NOMO-1 treated with DMSO at 0.1 percent for 48 hours (cell line): ENCODE data around the gene HS6ST1.

ENCODE experiments used
- DNase-seq: peaks from one replicate; lab custom pipeline; 2025; ENCODE audit not compliant: unreplicated experiment; lab: John Stamatoyannopoulos, UW

Gene HS6ST1

GRCh38 chr2:128284037-128284441, 34.6 kb downstream of the HS6ST1 start:
- DNase-seq: no peak

- no peak for DNase-seq
Observed at GRCh38 chr2:128282976-128283810, 35.5 kb downstream of the HS6ST1 start.

- no peak for DNase-seq
Observed at GRCh38 chr2:128282246-128282975, 36.3 kb downstream of the HS6ST1 start.

GRCh38 chr2:128281852-128282245, 36.8 kb downstream of the HS6ST1 start:
- no peak for DNase-seq

GRCh38 chr2:128280901-128281321, 37.8 kb downstream of the HS6ST1 start:
- no peak for DNase-seq

GRCh38 chr2:128280158-128280871, 38.4 kb downstream of the HS6ST1 start:
- DNase-seq: no peak

GRCh38 chr2:128279786-128280157, 38.9 kb downstream of the HS6ST1 start:
- no peak for DNase-seq

- DNase-seq: no peak
Observed at GRCh38 chr2:128279009-128279408, 39.7 kb downstream of the HS6ST1 start.

- no peak for DNase-seq
Observed at GRCh38 chr2:128277961-128278681, 40.5 kb downstream of the HS6ST1 start.

- no peak for DNase-seq
Observed at GRCh38 chr2:128276878-128277675, 41.6 kb downstream of the HS6ST1 start.

- DNase-seq: no peak
Observed at GRCh38 chr2:128275498-128276045, 43.1 kb downstream of the HS6ST1 start.

- no peak for DNase-seq
Observed at GRCh38 chr2:128274218-128274617, 44.5 kb downstream of the HS6ST1 start.

- no peak for DNase-seq
Observed at GRCh38 chr2:128273469-128274081, 45.1 kb downstream of the HS6ST1 start.

- DNase-seq: no peak
Observed at GRCh38 chr2:128272601-128273468, 45.8 kb downstream of the HS6ST1 start.

- DNase-seq: no peak
Observed at GRCh38 chr2:128271911-128272600, 46.6 kb downstream of the HS6ST1 start.

GRCh38 chr2:128271597-128271910, 47.1 kb downstream of the HS6ST1 start:
- no peak for DNase-seq

- no peak for DNase-seq
Observed at GRCh38 chr2:128270672-128271596, 47.7 kb downstream of the HS6ST1 start.
